B cell (primary cell): ENCODE data around the gene NCAM1.

Experiments used
- CTCF ChIP-seq: fragments of 200-600 bp; IDR thresholded peaks from one replicate; pipeline ENCODE4 v1.8.0; 2022; ENCODE audit warnings: antibody characterized with exemption, mild to moderate bottlenecking
- EZH2 ChIP-seq: IDR thresholded peaks from 2 replicates; pipeline ENCODE4 v1.6.1; 2012; ENCODE audit warnings: borderline replicate concordance, low read depth, mild to moderate bottlenecking, moderate library complexity, low read length; ENCODE audit not compliant: insufficient read depth, poor library complexity, severe bottlenecking

GRCh38 chr11:113023986-113024385, 62.8 kb downstream of the NCAM1 start:
- TF ChIP-seq CTCF (no peak), EZH2 (no peak)
